OCI-LY3 (cell line): Measurements from ENCODE around the gene LAIR2.

Source experiments
- H2AFZ ChIP-seq: fragments of 200-600, 300-600 bp; shearing (Covaris generic); 2 replicates; pipeline ENCODE4 v1.6.0; 2014; ENCODE audit warnings: antibody characterized with exemption, low read depth, low read length
- H3K27ac ChIP-seq: fragments of 200-600, 300-600 bp; sonication (generic); 2 replicates; pipeline ENCODE4 v1.5.1; 2014; ENCODE audit warnings: mild to moderate bottlenecking, low read length, moderate library complexity, mixed read lengths
- H3K27me3 ChIP-seq: fragments of 200-600, 300-600 bp; sonication (generic); 2 replicates; pipeline ENCODE4 v1.6.1; 2014; ENCODE audit warnings: low read depth, low read length, mixed read lengths
- H3K36me3 ChIP-seq: fragments of 200-600, 300-600 bp; sonication (generic); replicated peaks from 2 replicates; pipeline ENCODE3; 2014; ENCODE audit warnings: low read depth, low read length, mixed read lengths
- H3K4me1 ChIP-seq: fragments of 300-600, 200-600 bp; sonication (generic); 2 replicates; pipeline ENCODE4 v1.6.1; 2014; ENCODE audit warnings: low read length, mixed read lengths
- H3K4me2 ChIP-seq: fragments of 200-600, 300-600 bp; sonication (generic); 2 replicates; pipeline ENCODE4 v1.6.1; 2014; ENCODE audit warnings: low read length, mixed read lengths
- H3K4me3 ChIP-seq: fragments of 300-600, 200-600 bp; sonication (generic); 2 replicates; pipeline ENCODE4 v1.5.1; 2014; ENCODE audit warnings: antibody characterized with exemption, mild to moderate bottlenecking, low read length, moderate library complexity
- H3K79me2 ChIP-seq: fragments of 300-600, 200-600 bp; shearing (Covaris generic); 2 replicates; pipeline ENCODE4 v1.6.1; 2014; ENCODE audit warnings: mild to moderate bottlenecking, low read length, mixed read lengths
- H3K9ac ChIP-seq: fragments of 300-600, 200-600 bp; shearing (Covaris generic); 2 replicates; pipeline ENCODE4 v1.6.0; 2014; ENCODE audit warnings: mild to moderate bottlenecking, low read length, moderate library complexity
- H3K9me3 ChIP-seq: fragments of 200-600, 300-600 bp; shearing (Covaris generic); 2 replicates; pipeline ENCODE4 v1.6.1; 2014; ENCODE audit warnings: low read length, mixed read lengths; ENCODE audit not compliant: insufficient read depth
- H4K20me1 ChIP-seq: fragments of 200-600, 300-600 bp; sonication (generic); 2 replicates; pipeline ENCODE4 v1.6.1; 2016; ENCODE audit warnings: low read length, mixed read lengths; ENCODE audit not compliant: insufficient read depth
- EZH2phosphoT487 ChIP-seq: fragments of 200-600 bp; shearing (Covaris generic); IDR thresholded peaks from 2 replicates; pipeline ENCODE4 v1.6.1; 2018; ENCODE audit warnings: antibody characterized with exemption, mixed run types, low read depth
- TF ChIP-seq, protein P1 (sequence below): fragments of 200-600, 300-600 bp; sonication (generic); IDR thresholded peaks from 2 replicates; pipeline ENCODE4 v1.5.1; 2014; ENCODE audit warnings: antibody characterized with exemption, low read length, low read depth

LAIR2 gene

DNA sequence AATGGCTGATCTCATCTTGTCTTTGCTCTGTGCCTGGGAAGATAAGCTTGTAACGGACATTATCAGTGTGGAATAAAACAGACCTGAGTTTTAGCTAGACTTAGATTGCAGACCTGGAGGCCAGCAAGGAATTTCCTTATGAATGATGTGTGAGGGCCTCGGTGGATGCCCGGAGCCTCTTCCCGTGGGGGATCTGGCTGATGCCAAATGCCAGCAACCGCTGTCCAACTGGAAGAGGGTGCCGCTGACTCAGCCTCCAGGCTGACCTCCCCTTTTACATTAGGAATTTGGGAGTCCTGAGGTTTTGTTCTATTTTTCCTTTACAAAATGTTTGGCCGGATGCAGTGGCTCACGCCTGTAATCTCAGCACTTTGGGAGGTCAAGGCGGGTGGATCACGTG is 51.4 kb downstream of the LAIR2 start:
- H3K27me3 ChIP-seq: peaks cover 32% of the 10 kb centered on the region
- H3K4me2 ChIP-seq: no peak overlapping the region
- no peaks in the 10 kb centered on the region for H3K79me2 ChIP-seq
- no peaks in the 10 kb centered on the region for H3K9me3 ChIP-seq
- H3K9ac ChIP-seq: no peak overlapping the region
- H4K20me1 ChIP-seq: no peaks in the 10 kb centered on the region
- no peak overlapping the region for H2AFZ ChIP-seq
- no peak overlapping the region for H3K4me3 ChIP-seq
- no peaks in the 10 kb centered on the region for H3K4me1 ChIP-seq
- no peak overlapping the region for H3K27ac ChIP-seq
- TF ChIP-seq, protein P1, sequence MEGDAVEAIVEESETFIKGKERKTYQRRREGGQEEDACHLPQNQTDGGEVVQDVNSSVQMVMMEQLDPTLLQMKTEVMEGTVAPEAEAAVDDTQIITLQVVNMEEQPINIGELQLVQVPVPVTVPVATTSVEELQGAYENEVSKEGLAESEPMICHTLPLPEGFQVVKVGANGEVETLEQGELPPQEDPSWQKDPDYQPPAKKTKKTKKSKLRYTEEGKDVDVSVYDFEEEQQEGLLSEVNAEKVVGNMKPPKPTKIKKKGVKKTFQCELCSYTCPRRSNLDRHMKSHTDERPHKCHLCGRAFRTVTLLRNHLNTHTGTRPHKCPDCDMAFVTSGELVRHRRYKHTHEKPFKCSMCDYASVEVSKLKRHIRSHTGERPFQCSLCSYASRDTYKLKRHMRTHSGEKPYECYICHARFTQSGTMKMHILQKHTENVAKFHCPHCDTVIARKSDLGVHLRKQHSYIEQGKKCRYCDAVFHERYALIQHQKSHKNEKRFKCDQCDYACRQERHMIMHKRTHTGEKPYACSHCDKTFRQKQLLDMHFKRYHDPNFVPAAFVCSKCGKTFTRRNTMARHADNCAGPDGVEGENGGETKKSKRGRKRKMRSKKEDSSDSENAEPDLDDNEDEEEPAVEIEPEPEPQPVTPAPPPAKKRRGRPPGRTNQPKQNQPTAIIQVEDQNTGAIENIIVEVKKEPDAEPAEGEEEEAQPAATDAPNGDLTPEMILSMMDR: no peak
- no peak for TF ChIP-seq EZH2phosphoT487
- H3K36me3 ChIP-seq: no peaks in the 10 kb centered on the region

DNA sequence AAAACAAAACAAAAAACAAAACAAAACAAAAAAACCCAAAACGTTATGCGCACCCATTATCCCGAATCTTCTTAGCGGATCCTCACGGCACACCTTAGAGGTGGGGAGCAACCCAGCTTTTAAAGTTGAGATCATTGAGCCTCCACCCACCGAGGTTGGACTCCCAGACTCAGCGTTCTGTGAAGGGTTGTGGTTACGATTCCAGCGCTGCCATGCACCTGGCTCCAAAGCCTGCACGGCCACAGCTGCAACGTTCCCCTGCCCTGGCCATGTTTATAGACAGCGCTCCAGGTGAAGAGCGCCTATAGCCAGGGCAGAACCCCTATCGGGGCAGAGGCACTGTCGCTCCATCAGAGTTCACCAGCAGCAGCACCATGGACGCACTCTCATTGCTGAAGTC is 52.3 kb downstream of the LAIR2 start:
- Histone ChIP-seq H3K4me3 (no peak overlapping the region), H3K9me3 (no peaks in the 10 kb centered on the region), H3K27ac (no peak overlapping the region), H3K36me3 (no peaks in the 10 kb centered on the region), H3K79me2 (no peaks in the 10 kb centered on the region), H4K20me1 (no peaks in the 10 kb centered on the region), H3K4me2 (no peak overlapping the region), H3K4me1 (no peaks in the 10 kb centered on the region), H3K9ac (no peak overlapping the region), H2AFZ (no peak overlapping the region), H3K27me3 (peaks cover 32% of the 10 kb centered on the region)
- TF ChIP-seq, protein P1: no peak
- no peak for TF ChIP-seq EZH2phosphoT487

- no peak overlapping the region for H3K9ac ChIP-seq
- no peaks in the 10 kb centered on the region for H3K9me3 ChIP-seq
- peaks cover 32% of the 10 kb centered on the region for H3K27me3 ChIP-seq
- no peaks in the 10 kb centered on the region for H3K36me3 ChIP-seq
- H3K4me2 ChIP-seq: no peak overlapping the region
- no peak overlapping the region for H2AFZ ChIP-seq
- no peaks in the 10 kb centered on the region for H4K20me1 ChIP-seq
- H3K79me2 ChIP-seq: no peaks in the 10 kb centered on the region
- H3K4me1 ChIP-seq: no peaks in the 10 kb centered on the region
- H3K4me3 ChIP-seq: no peak overlapping the region
- H3K27ac ChIP-seq: no peak overlapping the region
- TF ChIP-seq, protein P1: no peak
- no peak for TF ChIP-seq EZH2phosphoT487
Observed at GRCh38 chr19:54556194-54556593, 53.6 kb downstream of the LAIR2 start.

DNA sequence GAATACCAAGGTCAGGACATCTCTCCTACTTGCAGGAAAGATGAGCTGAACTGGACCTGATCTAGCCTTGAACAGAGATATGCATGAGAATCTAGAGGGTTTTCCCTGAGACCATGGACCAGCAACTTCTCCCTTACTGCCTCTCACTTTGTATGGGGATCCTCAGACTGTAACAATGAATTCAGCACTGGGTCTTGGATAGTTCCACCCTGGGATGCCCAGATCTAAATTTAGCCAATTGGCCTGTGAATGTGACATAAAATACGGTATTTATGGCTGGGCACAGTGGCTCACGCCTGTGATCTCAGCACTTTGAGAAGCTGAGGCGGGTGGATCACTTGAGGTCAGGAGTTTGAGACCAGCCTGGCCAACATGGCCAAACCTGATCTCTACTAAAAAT is 55.7 kb downstream of the LAIR2 start:
- TF ChIP-seq, protein P1: no peak
- TF ChIP-seq EZH2phosphoT487: no peak
- no peaks in the 10 kb centered on the region for H3K4me1 ChIP-seq
- no peak overlapping the region for H3K27ac ChIP-seq
- H3K9me3 ChIP-seq: no peaks in the 10 kb centered on the region
- no peaks in the 10 kb centered on the region for H4K20me1 ChIP-seq
- H3K27me3 ChIP-seq: peaks cover 37% of the 10 kb centered on the region
- no peak overlapping the region for H3K4me3 ChIP-seq
- no peak overlapping the region for H3K4me2 ChIP-seq
- H3K79me2 ChIP-seq: no peaks in the 10 kb centered on the region
- no peak overlapping the region for H2AFZ ChIP-seq
- no peaks in the 10 kb centered on the region for H3K36me3 ChIP-seq
- H3K9ac ChIP-seq: no peak overlapping the region
